ENCODE results near the gene RAD51B.

Gene RAD51B

DNA sequence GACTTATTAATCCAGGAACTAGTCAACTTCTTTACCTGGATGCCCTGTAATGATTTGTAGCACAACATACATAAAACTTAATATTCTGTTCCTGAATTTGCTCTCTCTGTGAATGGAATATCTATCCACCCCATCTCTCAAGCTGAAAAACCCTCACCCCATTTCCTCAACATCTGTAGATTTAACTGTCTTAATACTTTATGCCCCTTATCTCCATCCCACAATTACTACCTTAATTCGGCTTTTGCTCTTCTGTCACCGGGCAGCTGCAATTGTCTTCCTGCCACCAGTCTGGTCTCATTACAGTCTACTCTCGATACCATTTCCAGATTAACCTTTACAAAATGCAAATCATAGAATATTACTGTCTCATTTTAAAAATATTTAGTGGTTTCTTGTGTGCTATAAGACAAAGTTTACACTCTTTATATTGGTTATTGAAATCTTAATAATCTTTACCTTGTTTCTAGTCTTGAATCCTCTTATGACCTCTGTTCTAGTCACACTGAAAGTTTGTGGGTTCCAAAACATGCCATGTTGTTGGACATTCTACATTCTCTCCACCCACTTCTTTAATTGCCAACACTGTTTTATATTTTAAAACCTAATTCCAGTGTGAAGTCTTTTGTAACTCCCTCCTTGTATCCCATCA lies 347.3 kb downstream of the RAD51B start:
- H3K4me3 ChIP-seq (ENCODE audit: low read depth, low read length) = no peak overlapping the region
- no peak for DNase-seq (ENCODE audit: low read depth)
- TF ChIP-seq, protein P1, sequence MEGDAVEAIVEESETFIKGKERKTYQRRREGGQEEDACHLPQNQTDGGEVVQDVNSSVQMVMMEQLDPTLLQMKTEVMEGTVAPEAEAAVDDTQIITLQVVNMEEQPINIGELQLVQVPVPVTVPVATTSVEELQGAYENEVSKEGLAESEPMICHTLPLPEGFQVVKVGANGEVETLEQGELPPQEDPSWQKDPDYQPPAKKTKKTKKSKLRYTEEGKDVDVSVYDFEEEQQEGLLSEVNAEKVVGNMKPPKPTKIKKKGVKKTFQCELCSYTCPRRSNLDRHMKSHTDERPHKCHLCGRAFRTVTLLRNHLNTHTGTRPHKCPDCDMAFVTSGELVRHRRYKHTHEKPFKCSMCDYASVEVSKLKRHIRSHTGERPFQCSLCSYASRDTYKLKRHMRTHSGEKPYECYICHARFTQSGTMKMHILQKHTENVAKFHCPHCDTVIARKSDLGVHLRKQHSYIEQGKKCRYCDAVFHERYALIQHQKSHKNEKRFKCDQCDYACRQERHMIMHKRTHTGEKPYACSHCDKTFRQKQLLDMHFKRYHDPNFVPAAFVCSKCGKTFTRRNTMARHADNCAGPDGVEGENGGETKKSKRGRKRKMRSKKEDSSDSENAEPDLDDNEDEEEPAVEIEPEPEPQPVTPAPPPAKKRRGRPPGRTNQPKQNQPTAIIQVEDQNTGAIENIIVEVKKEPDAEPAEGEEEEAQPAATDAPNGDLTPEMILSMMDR (IDR thresholded peaks at IDR 0.05; ENCODE audit: insufficient read depth, low read depth, low read length, missing control alignments) = no peak

DNA sequence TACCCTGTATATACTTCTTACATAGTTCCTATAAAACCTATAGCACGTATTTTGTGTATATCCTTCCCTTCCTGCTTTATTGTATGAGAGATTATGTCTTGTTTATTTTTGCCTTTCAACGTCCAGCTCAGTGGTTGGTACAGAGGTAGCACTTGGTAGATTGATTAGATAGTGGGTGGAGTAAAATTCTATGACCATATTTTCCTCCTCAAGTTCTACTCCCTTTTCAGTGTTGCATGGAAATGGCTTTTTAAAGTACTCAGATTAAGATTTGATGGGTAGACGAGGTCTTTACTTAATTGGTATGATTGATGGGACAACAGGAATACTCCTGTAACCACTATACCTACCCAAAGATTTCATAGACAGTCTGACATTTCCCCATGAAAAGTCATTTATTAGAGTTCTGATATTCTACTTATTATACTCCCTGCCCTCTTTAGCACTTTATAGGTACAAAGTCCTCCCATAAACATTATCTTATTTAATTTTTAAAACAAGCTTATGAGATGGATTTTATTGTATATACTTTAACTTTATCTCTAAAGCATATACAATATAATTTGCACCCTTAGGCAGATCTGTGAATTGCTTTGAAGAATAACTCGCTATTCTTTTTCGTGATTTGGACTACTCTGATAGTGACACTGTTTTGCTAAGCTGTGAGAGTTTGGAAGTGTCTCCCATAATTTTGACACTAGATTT lies 348.0 kb downstream of the RAD51B start:
- no peak overlapping the region for H3K4me3 ChIP-seq (ENCODE audit: low read depth, low read length)
- no peak for DNase-seq (ENCODE audit: low read depth)

DNA sequence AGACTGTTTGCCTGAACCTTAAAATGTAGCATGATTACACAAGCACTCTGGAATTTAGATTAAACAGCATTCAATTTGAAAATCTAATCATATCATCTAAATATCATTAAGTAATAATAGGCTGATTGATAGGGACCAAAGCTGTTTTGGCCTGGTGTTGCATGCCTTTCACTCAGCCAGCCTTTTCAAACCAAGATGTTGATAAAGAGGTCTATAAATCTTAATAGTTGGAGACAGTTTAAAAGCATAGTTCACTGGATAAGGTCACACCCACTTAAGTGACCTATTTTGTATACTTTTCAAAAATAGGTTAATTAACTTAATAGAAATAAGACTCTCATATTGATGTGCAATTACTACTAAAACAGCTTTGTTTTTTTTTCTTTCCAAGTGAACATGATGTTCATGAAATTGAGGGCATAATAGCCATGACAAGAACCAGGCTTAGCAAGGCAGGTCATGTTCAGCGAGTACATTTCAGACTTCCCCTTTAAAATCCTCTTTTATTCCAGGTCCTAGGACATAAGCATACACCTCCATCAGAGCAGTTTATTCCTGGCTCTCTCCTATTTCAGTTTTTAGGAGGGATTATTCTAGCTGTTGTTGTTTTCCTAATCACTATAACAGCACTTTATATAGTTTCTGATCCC lies 349.0 kb downstream of the RAD51B start:
- no peak overlapping the region for H3K4me3 ChIP-seq (ENCODE audit: low read depth, low read length)
- TF ChIP-seq, protein P1 (IDR thresholded peaks at IDR 0.05; ENCODE audit: insufficient read depth, low read depth, low read length, missing control alignments) = no peak
- no peak for DNase-seq (ENCODE audit: low read depth)

More for the DNA sequence above, 348.0 kb downstream of the RAD51B start:
- TF ChIP-seq, protein P1 (IDR thresholded peaks at IDR 0.05; ENCODE audit: insufficient read depth, low read depth, low read length, missing control alignments) = no peak

DNA sequence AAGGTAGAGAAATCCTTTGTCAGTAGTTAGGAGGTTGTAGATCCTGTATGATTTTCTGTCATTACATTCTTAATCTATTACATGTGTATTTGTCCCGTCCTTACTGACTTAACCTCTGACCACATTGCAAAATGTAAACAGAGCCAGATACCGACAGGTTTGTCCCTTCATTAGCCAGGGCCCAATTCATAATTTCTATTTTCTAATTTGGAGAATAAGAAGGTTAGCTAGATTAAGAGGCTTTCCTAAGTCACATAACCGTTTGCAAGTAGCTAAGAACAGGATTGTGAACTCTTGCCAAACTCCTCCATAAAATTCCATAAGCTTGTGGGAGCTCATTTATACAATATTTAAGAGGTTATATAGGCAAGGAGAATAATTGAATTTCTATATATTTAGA lies 352.6 kb downstream of the RAD51B start:
- H3K4me3 ChIP-seq (ENCODE audit: low read depth, low read length) = no peak overlapping the region
- TF ChIP-seq, protein P1 (IDR thresholded peaks at IDR 0.05; ENCODE audit: insufficient read depth, low read depth, low read length, missing control alignments) = no peak
- DNase-seq (ENCODE audit: low read depth) = no peak

DNA sequence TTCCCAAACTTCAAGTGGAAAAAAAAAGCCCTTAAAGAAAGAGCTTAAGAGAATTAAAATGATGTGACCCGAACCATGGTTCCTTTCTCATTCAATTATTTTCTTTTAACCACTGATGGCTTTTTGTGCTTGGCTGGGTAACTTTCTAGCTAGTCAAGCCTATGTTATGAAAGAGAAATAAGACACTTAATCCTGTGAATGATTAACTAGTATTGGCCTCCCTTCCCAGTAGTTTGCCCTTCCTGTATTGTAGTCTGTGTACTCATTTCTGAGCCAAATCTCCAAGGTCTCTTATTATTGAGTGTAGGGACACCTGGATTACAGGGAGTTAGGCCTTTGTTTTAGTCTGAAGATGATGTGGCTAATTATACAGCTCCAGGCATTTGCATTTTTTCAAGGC lies 353.0 kb downstream of the RAD51B start:
- no peak overlapping the region for H3K4me3 ChIP-seq (ENCODE audit: low read depth, low read length)
- no peak for DNase-seq (ENCODE audit: low read depth)
- TF ChIP-seq, protein P1 (IDR thresholded peaks at IDR 0.05; ENCODE audit: insufficient read depth, low read depth, low read length, missing control alignments) = no peak

DNA sequence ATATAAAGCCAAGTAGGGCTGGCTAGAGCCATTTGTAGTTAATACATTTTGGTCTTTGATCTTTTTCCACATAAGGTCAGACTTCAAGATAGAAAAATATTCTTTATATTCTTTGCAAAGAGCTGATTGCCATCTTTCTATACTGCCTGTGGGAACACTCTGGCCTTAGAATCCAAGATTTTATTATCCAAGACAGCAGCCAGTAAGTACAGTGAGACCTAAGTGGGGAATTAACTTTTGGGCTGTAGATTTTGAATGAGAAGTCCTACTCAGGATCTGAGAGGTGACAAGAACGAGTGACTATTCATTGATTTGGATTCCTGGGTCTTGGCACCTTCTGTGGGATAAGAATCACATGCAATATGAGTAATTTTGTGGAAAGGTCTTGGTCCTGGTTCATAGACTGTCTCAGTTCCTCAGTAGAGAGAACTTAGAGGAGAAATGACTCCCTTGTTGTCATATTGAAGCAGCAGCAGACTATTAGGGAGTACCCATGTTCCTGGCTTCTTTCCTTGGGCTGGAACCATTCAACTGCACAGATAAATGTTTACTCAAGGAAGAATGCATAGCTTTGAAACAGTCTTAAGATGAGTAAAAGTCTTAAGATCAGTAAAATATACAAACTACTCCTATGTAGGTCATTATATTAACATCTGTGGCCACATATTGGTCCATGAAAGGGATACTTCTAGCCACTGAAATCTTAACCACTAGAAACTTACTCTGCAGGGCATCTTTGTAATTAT lies 353.8 kb downstream of the RAD51B start:
- no peak for DNase-seq (ENCODE audit: low read depth)
- TF ChIP-seq, protein P1 (IDR thresholded peaks at IDR 0.05; ENCODE audit: insufficient read depth, low read depth, low read length, missing control alignments) = no peak

More for the DNA sequence above, 353.8 kb downstream of the RAD51B start:
- no peak overlapping the region for H3K4me3 ChIP-seq (ENCODE audit: low read depth, low read length)

All from GM12865 (cell line).